HEK293 (cell line): Measurements from ENCODE around the gene OR52K1.
"Not testable (repeated sequence)": the region's sequence is repeated elsewhere in the genome, so short reads cannot be mapped to it uniquely, and the experiment has no call there.

Experiments
- MZF1 ChIP-seq: fragments of 450-650 bp; formaldehyde crosslinking; IDR thresholded peaks from 2 replicates; pipeline ENCODE4 v1.5.1; 2017; ENCODE audit warnings: missing biosample characterization, missing genetic modification characterization, borderline replicate concordance
- PRDM1 ChIP-seq: fragments of 450-650 bp; formaldehyde crosslinking; IDR thresholded peaks from 2 replicates; pipeline ENCODE4; 2016; ENCODE audit warnings: missing biosample characterization, missing genetic modification characterization
- ZNF24 ChIP-seq: fragments of 450-650 bp; formaldehyde crosslinking; IDR thresholded peaks from 2 replicates; pipeline ENCODE4 v1.5.1; 2016; ENCODE audit warnings: missing biosample characterization, missing genetic modification characterization
- ZNF341 ChIP-seq: fragments of 450-650 bp; formaldehyde crosslinking; IDR thresholded peaks from 2 replicates; pipeline ENCODE4; 2016; ENCODE audit warnings: low read depth, missing biosample characterization, missing genetic modification characterization
- ZNF549 ChIP-seq: fragments of 450-650 bp; IDR thresholded peaks from 2 replicates; pipeline ENCODE4 v1.5.1; 2018; ENCODE audit warnings: missing biosample characterization, missing genetic modification characterization, mild to moderate bottlenecking, inconsistent platforms, moderate library complexity
- TF ChIP-seq, protein P1 (sequence below): fragments of 450-650 bp; formaldehyde crosslinking; IDR thresholded peaks from 2 replicates; pipeline ENCODE4 v1.5.1; 2016; ENCODE audit warnings: missing biosample characterization, missing genetic modification characterization
- TF ChIP-seq, protein P2 (sequence below): fragments of 450-650 bp; formaldehyde crosslinking; IDR thresholded peaks from 2 replicates; pipeline ENCODE4 v1.5.1; 2016; ENCODE audit warnings: missing biosample characterization, missing genetic modification characterization, low read depth

- TF ChIP-seq, protein P1, sequence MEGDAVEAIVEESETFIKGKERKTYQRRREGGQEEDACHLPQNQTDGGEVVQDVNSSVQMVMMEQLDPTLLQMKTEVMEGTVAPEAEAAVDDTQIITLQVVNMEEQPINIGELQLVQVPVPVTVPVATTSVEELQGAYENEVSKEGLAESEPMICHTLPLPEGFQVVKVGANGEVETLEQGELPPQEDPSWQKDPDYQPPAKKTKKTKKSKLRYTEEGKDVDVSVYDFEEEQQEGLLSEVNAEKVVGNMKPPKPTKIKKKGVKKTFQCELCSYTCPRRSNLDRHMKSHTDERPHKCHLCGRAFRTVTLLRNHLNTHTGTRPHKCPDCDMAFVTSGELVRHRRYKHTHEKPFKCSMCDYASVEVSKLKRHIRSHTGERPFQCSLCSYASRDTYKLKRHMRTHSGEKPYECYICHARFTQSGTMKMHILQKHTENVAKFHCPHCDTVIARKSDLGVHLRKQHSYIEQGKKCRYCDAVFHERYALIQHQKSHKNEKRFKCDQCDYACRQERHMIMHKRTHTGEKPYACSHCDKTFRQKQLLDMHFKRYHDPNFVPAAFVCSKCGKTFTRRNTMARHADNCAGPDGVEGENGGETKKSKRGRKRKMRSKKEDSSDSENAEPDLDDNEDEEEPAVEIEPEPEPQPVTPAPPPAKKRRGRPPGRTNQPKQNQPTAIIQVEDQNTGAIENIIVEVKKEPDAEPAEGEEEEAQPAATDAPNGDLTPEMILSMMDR: not testable (repeated sequence)
- not testable (repeated sequence) for TF ChIP-seq ZNF24, ZNF549, PRDM1, ZNF341, MZF1 (tag by site-specific recombination)
- TF ChIP-seq, protein P2, sequence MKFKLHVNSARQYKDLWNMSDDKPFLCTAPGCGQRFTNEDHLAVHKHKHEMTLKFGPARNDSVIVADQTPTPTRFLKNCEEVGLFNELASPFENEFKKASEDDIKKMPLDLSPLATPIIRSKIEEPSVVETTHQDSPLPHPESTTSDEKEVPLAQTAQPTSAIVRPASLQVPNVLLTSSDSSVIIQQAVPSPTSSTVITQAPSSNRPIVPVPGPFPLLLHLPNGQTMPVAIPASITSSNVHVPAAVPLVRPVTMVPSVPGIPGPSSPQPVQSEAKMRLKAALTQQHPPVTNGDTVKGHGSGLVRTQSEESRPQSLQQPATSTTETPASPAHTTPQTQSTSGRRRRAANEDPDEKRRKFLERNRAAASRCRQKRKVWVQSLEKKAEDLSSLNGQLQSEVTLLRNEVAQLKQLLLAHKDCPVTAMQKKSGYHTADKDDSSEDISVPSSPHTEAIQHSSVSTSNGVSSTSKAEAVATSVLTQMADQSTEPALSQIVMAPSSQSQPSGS: not testable (repeated sequence)
These were observed 9.0 kb downstream of the OR52K1 start for GRCh38 chr11:4491405-4491804.
